ENCODE results near the gene IWS1.
"Not testable (repeated sequence)": the region's sequence is repeated elsewhere in the genome, so short reads cannot be mapped to it uniquely, and the experiment has no call there.

Gene IWS1
- 61.0 reads per million, percentile 72 among the genes with 10 or more reads in this experiment for total RNA-seq

GRCh38 chr2:127526132-127527000 is at the start of gene IWS1:
Gene IWS1, minus strand, starts transcription at chr2:127526489. Its CDS starts 281 bp downstream, at chr2:127526208.
- peak; percentile 91 for DNase-seq

- no peak for DNase-seq
Measured at GRCh38 chr2:127575941-127576432, 49.7 kb upstream of the IWS1 start.

- no peak for DNase-seq
Measured at GRCh38 chr2:127575185-127575765, 49.0 kb upstream of the IWS1 start.

- DNase-seq = no peak
Measured at GRCh38 chr2:127574656-127575055, 48.4 kb upstream of the IWS1 start.

GRCh38 chr2:127573771-127574170 is 47.5 kb upstream of the IWS1 start:
- no peak for DNase-seq

- DNase-seq = no peak
Measured at GRCh38 chr2:127573298-127573697, 47.0 kb upstream of the IWS1 start.

GRCh38 chr2:127572841-127573240 is 46.6 kb upstream of the IWS1 start:
- no peak for DNase-seq

- DNase-seq = not testable (repeated sequence)
Measured at GRCh38 chr2:127572352-127572751, 46.1 kb upstream of the IWS1 start.

GRCh38 chr2:127570282-127571250 is 44.3 kb upstream of the IWS1 start:
- no peak for DNase-seq

GRCh38 chr2:127569666-127570065 is 43.4 kb upstream of the IWS1 start:
- DNase-seq = no peak

GRCh38 chr2:127568128-127568527 is 41.8 kb upstream of the IWS1 start:
- DNase-seq = no peak

GRCh38 chr2:127567351-127567854 is 41.1 kb upstream of the IWS1 start:
- DNase-seq = no peak

- no peak for DNase-seq
Measured at GRCh38 chr2:127566576-127566975, 40.3 kb upstream of the IWS1 start.

- no peak for DNase-seq
Measured at GRCh38 chr2:127566139-127566417, 39.8 kb upstream of the IWS1 start.

- DNase-seq = no peak
Measured at GRCh38 chr2:127565261-127566138, 39.2 kb upstream of the IWS1 start.

- DNase-seq = no peak
Measured at GRCh38 chr2:127564429-127565260, 38.4 kb upstream of the IWS1 start.

- no peak for DNase-seq
Measured at GRCh38 chr2:127563458-127564428, 37.5 kb upstream of the IWS1 start.

GRCh38 chr2:127562936-127563335 is 36.6 kb upstream of the IWS1 start:
- no peak for DNase-seq

GRCh38 chr2:127561371-127561770 is 35.1 kb upstream of the IWS1 start:
- no peak for DNase-seq

GRCh38 chr2:127560931-127561280 is 34.6 kb upstream of the IWS1 start:
- DNase-seq = no peak
